ENCODE results near the gene UBE2D1. TPM values are rescaled to one million over a fixed set of nuclear protein-coding genes. Genes with fewer than 3 reads are reported as not detected.
"Not testable (repeated sequence)": the region's sequence is repeated elsewhere in the genome, so short reads cannot be mapped to it uniquely, and the experiment has no call there.

Gene UBE2D1
- total RNA-seq, 1 experiment from 2014 or later: 23.3 TPM

DNA sequence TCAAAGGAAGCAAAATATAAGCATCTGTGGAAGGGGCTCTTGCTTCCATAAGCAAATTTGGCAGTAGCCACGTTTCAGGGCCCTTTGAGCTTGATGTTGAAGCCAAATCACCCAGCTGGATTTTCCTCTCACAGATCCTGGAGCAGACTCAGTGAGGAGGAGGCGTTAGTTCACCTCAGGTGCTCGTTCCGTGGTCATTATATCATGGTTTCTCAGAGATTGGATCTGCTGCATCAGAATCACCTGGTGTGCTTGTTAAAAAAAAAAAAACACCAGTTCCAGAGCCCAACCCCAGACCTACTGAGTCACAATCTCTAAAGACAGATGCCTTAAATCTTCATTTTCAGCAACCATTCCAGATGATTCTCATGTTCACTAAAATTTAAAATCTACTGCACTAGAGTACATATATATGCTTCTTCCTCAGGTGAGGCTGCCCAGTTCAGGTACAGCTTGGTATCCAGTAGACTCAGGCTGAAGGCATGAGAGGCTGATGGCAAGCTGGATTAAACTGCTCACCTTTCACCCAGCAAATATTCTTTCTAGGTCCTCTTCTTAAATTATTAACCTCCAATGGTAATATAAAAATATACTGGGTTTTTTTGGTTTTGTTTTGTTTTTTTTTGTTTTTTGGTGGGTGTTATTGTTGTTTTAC is 75.3 kb downstream of the UBE2D1 start:
- H3K9me3 ChIP-seq (replicated peaks): no peaks in the 10 kb centered on the region
- no peak for DNase-seq (ENCODE audit: low read depth in 1 of 2, low spot score in 2 of 2)

DNA sequence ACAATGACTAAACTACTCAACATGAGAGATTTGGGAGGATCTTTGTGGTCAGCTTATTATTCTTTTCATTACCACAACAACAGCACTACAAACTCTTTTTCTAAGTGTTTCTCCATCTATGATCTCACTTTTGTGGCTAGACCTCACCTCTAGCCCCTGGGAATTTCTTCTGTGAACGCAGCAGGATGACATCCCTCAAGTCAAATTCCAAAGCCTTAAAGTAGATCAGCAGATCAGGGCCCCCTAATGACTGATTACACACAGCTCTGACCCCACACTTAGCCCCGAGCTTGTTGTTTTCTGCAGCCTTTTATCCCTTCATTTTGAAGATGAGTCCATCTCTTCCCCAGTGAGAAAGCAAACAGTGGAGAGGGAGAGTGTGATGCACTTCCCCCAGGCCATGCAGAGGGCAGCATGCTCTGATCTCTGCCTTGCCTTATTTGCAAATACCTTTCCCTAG is 77.7 kb downstream of the UBE2D1 start:
- Histone ChIP-seq H3K27me3 (replicated peaks) (no peaks in the 10 kb centered on the region), H3K4me1 (replicated peaks) (peaks cover 18% of the 10 kb centered on the region), H3K27ac (0 out of 2 replicates have a peak overlapping the region, but pooled peaks have one; percentile 2), H3K4me3 (no peak overlapping the region), H3K9me3 (replicated peaks) (no peaks in the 10 kb centered on the region), H3K36me3 (no peaks in the 10 kb centered on the region)
- DNase-seq (ENCODE audit: low read depth in 1 of 2, low spot score in 2 of 2): peak; percentile 62 to 82

More for the DNA sequence above, 75.3 kb downstream of the UBE2D1 start:
- no peak overlapping the region for H3K27ac ChIP-seq
- H3K36me3 ChIP-seq: no peaks in the 10 kb centered on the region
- H3K4me3 ChIP-seq: no peak overlapping the region
- H3K27me3 ChIP-seq (replicated peaks): no peaks in the 10 kb centered on the region
- H3K4me1 ChIP-seq (replicated peaks): peaks cover 18% of the 10 kb centered on the region

DNA sequence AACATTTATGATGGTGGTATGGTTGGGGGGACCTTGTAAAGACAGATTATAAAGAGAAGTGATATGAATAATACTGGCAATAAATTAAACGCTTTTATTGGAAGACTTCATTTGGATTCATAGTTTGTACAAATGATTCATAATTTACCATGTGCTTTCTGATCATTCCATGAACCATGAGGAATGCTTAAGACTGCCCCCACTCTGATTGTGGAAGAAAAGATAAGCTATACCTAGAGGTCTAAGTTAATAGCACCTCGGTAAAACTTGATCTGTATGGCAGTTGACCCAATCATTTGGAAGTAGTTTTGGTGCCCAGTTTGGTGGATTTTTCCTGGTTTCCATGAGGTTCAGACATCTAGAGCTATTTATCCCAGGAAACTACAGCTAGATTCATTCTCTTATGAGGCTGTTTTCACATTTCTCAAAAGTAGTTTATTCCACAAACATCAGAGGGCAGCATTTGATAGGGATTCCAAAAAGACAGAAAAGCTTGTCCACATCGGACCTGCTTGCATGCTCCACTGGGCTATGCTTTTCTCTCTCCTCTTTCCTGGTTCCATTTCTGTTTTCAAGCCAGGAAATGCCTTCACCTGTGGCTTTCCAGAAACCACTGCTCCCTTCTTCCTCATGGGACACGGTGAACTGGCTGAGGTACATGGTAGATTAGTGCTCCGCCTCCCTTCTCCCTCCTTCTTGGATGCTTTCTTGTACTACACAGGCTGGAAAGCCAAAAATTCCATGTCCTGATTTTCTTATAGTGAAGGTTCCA is 79.7 kb downstream of the UBE2D1 start:
- Histone ChIP-seq H3K4me1 (replicated peaks) (peaks cover 18% of the 10 kb centered on the region), H3K36me3 (no peaks in the 10 kb centered on the region), H3K9me3 (replicated peaks) (no peaks in the 10 kb centered on the region), H3K27me3 (replicated peaks) (no peaks in the 10 kb centered on the region), H3K27ac (no peak overlapping the region), H3K4me3 (no peak overlapping the region)
- DNase-seq (ENCODE audit: low read depth in 1 of 2, low spot score in 2 of 2): peak in 1 of 2 experiments; percentile 68

DNA sequence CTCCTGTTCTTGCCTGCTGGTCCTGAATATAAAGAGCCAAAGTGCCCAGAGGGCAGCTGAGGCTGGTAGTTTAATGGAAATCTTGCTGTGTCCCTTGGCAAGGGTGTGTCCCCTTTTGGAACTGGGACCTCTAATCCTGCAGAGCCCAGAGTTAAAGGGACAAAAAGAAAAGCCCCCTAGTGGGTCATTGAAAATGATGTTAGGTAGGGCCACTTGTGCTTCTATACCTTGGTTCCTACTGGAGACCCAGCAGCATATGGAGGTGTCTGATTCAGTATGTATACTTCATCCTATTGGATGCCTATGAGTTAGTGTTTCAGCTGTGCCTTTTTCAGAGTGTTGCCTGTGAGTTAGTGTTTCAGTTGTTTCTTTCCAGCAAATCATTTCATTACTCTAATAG is 81.0 kb downstream of the UBE2D1 start:
- DNase-seq (ENCODE audit: low read depth in 1 of 2, low spot score in 2 of 2): no peak
- Histone ChIP-seq H3K27me3 (replicated peaks) (no peaks in the 10 kb centered on the region), H3K9me3 (replicated peaks) (no peaks in the 10 kb centered on the region), H3K4me3 (no peak overlapping the region), H3K4me1 (replicated peaks) (peaks cover 18% of the 10 kb centered on the region), H3K27ac (no peak overlapping the region), H3K36me3 (no peaks in the 10 kb centered on the region)

DNA sequence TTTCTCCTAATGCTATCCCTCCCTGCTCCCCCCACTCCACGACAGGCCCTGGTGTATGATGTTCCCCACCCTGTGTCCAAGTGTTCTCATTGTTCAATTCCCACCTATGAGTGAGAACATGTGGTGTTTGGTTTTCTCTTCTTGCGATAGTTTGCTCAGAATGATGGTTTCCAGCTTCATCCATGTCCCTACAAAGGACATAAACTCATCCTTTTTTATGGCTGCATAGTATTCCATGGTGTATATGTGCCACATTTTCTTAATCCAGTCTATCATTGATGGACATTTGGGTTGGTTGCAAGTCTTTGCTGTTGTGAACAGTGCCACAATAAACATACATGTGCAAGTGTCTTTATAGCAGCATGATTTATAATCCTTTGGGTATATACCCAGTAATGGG is 83.1 kb downstream of the UBE2D1 start:
- H3K4me1 ChIP-seq (replicated peaks); DNase-seq (ENCODE audit: low read depth in 1 of 2, low spot score in 2 of 2); H3K9me3 ChIP-seq (replicated peaks); H3K27ac ChIP-seq; H3K4me3 ChIP-seq; H3K36me3 ChIP-seq; H3K27me3 ChIP-seq (replicated peaks): not testable (repeated sequence)

Other genes starting within 250 kb of the UBE2D1 start
- gene IPMK, start 67.1 kb upstream of the UBE2D1 start, total RNA-seq (2014; rRNA removed; shearing (Covaris generic)): 4.6 and 5.8 TPM in 2 replicates
- 38.5 and 52.3 TPM in 2 replicates for gene CISD1, start 65.8 kb upstream of the UBE2D1 start, total RNA-seq (2014; rRNA removed; shearing (Covaris generic))
- 26.8 and 30.4 TPM in 2 replicates for gene TFAM, start 50.4 kb downstream of the UBE2D1 start, total RNA-seq (2014; rRNA removed; shearing (Covaris generic))
- gene BICC1, start 177.9 kb downstream of the UBE2D1 start, total RNA-seq (2014; rRNA removed; shearing (Covaris generic)): 27.8 and 46.9 TPM in 2 replicates